HG03442 (cell line): ENCODE measurements around the gene KLHL13.
"Not testable (repeated sequence)": the region's sequence is repeated elsewhere in the genome, so short reads cannot be mapped to it uniquely, and the experiment has no call there.

ENCODE experiments used
- ATAC-seq: cut with Tn5 transposase; IDR thresholded peaks from one replicate; pipeline ENCODE4 v1.9.1; 2021; ENCODE audit warnings: mild to moderate bottlenecking, moderate library complexity; ENCODE audit not compliant: unreplicated experiment

The KLHL13 gene

DNA sequence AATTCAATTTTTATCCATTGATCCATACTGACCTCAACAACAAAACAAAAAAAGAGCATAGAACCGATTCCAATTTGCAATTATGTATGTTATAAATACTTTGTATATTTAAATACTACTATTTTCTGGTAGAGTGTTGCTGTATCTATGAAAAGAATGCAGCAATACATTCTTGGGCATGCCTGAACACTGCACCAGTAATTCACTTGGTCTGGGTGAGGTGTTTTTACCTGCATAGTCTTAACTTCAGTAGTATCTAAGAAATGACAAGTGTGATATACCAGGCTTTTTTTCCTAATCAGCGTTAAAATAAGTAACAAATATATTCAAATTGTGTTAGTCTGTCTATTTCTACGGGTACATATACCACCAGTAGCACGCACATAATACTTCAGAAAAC, 120.2 kb downstream of the KLHL13 start:
- no peak for ATAC-seq

DNA sequence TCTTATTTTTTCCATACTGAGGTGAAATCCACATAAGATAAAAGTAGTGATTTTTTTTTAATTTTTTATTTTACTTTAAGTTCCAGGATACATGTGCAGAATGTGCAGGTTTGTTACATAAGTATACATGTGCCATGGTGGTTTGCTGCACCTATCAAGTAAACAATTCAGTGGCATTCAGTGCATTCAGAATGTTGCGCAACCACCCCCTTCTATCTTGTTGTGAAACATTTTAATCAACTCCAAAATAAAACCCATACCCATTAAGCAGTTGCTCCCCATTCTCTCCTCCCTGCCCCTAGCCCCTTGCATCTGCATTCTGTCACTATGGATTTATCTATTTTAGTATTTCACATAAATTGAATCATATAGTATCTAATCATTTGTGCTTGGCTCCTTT, 121.2 kb downstream of the KLHL13 start:
- ATAC-seq, result no peak

DNA sequence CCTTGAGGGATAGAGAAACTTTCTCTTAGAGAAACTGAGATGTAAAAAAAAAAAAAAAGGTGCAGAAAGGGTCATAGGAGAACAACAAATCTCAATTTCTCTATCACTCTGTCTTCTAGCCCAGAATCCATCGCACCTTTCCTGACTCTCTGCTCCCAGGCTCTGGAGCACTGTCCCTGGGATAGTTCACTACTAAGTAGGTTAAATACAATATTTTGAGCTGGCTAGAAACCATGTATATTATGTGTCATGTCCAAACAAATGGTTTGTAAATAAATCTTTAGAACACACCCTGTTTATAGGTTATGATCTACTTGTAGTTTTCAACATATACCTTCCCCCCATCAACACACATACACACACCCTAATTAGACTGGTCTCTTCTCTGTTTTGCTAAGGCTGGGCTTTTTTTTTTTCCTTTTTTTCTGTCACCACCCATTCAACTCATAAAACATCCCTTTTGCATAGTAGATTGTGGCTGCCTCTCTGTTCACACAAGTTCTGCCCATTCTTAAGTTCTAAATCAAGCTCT, 124.4 kb downstream of the KLHL13 start:
- ATAC-seq, result no peak

DNA sequence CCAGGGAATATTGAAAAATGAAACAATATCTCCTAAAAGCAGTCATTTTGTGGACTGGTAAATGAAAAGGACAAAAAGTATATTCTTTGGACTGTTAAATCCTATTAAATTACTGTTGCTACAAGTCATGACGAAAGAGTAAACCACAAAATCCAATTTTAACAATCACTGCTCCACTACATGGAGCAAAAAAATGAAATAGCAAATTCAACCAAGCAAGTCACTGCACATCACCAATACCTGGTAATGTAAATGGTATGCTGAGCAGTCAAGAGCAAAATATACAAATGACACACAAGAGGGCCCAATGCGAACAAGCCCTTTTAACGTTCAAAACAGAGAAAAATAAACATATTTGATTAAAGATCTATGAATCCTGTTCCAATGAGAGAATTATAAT, 126.2 kb downstream of the KLHL13 start:
- no peak for ATAC-seq

DNA sequence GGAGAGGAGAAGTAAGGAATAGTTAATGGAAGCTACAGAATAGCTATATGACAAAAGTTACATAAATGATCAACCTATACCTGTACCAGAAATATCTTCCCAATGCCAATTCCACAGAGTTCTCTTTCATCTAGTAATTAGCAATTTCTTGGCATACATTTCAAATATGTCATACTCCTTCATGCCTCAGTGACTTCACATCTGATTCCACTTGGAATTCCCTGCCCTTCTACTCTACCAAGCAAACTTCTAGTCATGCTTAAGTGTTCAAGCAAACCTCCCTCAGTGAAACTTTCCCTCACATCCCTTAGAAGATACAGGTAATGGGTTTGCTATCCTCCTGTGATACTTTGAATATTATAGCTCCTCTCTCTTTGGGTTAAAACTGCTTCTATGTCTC, 127.1 kb downstream of the KLHL13 start:
- ATAC-seq, result no peak

DNA sequence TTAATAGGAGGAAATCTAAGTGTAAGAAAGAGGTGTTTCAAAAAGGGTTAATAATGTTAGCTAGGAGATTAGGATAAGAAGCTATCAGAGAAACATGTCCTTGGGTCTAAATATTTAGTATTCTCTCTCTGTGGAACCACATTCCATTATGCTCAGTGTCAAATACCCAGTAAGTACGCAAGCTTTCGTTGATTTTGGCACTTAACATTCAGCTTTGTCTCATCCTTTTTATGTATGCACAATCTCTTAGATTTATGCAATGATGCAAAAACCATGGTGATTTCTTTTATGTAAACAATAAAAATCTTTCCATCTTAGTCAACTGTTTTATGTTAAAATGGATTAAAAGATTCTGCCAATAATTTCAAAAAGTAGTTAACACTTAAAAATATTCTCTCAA, 129.2 kb downstream of the KLHL13 start:
- no peak for ATAC-seq

DNA sequence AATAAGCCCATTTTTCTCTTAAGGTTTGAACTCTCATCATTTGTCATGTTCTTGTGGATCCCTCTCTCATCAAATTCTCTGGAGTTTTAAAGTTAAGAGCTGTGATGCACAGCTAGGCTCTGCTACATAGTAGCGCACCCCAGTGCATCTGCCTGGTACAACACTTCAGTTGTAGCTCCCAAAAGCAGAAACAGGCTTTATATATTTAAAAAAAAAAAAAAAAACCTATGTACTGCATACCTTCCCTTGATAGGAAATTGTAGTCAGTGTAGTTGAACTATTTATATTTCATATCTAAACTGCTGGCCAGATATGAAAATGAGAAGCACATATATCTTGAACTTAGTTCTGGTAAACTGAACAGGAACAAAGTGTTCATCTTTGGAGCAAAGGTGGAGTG, 131.4 kb downstream of the KLHL13 start:
- ATAC-seq, result no peak

DNA sequence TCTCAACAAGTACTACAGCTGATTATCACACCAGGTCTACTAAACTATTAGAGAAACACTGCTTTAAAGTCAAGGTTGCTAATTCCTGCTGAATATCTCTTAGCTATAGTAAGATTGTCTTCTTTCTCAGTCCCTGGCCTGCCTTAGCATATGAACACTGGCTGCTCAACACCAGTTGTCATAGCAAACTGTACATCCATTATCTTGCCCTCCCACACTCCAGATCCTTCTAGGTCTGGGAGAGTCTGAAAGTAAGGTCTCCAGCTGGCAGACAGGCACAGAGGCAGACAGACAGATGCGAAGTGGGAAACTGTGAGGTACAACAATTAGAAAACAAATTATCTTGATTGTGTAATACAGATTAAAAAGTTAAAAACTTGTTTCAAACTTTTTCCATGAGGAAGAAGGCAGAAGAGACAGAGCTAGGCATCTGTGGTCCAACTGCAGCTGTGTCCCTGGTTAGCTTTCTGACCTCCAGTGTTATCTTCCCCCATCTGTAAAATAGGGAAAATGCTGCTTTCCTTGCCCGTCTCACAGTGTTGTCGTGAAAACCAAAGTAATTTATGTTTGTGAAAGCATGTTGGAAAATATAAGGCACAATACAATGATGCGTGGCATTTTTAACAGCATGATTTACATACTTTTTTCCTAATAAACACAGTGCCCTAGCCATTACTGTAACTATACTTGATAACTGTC, 133.8 kb downstream of the KLHL13 start:
- no peak for ATAC-seq

DNA sequence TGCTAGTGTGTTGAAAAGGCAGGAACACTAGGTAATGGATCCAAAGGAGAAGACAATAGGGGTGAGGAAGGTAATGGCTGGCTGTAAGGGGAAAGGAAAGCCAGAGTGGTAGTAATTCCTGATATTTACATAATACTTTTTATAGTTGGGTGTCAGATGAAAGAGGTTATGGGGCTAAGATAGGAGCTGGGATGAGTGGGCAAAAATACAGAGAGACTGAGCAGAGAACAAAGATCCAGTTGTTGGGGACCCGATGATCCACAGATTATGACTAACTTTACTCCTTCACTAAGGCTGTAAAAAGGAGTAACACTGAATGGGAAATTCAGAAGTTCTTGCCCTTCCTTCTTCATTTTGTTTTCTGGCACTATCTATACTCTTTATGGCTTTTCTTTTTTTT, 138.2 kb downstream of the KLHL13 start:
- ATAC-seq, result no peak

DNA sequence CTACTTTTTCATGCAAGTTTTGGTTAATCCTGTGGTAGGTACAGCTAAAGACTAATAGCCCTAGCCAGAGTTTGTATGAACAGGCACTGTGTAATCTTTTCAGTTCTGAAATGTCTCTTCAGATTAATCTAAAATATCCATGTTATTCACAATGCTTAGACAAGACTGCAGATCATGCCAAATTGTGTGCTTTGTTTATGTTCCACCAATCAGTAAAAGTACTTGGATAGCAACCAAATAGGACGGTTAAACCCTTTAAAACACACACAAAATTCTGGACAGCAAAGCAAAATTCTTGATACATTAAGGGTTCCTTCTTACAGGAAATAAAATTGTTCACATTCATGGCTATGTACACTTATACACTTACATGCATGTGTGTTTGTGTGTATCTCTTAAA, 139.1 kb downstream of the KLHL13 start:
- ATAC-seq, result no peak

DNA sequence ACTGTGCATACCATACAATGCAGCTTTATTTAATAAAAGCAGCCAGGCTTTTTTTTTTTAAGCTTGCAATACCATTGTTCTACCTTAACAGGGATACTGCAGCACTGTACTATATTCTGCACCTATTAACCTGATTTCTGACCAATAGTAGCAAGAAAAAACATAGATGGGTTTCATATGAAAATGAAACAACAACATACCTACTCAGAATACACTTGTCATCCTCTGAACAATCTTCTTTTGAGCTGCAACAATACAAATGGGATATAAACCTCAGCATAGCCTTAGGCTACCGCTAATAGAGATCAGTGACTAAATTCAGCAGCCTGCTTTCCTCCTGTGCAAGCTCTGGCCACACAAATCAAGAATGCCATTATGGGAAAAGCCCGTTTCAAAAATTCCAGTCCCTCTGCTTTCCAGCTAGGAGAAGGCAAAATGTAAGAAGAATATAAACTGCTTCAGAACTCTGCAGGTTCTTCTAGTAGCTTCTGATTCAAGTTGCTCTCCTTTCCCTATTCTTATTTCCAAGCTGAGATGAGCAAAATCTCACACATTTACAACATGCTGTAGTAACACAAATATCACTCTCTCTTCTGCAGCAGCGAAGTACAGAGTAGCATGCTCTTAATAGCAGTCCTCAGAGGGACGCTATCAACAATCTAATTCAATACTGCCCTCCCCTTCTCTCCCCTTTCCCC, 143.4 kb downstream of the KLHL13 start:
- ATAC-seq, result no peak

DNA sequence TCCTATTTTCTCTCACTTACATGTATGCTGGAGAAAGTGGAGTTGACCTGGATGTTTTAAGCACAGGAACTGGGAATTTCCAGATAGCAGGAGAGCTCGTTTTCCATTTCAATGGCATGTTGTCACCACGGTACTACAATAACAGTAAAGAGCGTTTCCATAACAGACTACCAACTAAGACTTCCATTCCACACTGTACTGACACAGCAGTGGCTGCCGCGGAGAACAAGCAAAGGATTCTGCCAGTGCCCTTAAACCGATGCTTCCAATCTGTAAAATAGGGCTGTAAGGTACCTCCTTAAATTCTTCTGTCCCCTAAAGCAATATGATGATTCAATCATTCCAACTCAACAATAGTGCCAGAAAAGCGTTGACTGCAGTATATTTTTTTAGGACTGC, 143.9 kb downstream of the KLHL13 start:
- no peak for ATAC-seq

DNA sequence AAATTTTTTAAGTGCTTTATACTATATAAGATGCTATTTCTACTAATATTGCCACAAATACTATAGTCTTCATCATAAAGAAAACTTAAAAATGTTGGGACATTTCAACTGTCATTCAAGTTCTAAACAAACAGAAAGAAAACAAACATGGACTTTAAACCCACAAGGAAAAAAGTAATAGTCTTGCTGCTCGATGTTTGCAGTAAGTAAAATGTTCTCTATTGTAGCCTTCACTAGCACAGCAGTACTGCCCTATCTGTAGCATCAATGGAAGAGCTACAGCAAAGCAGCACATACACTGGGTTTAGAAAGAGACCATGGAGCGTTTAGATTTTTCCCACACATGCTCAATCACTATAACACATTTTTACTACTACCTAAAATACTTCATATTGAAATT, 146.8 kb downstream of the KLHL13 start:
- ATAC-seq, result no peak

DNA sequence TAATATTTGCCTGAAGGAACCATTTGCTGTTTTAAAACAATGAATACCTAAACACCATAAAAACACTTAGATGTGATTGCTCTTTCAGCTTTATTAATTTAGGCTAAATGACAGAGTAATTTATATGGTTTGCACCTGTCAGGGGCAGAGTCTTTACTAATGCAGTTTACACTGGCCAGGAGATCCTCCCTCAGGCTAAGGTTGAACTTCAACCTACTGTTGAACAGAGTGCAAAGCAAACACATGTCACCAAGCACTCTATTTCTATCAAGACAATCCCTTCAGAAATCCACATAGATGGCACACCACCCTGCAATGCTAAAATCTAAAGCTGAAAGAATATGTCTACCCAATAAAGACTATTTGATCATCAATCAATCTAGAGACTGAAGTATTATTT, 147.3 kb downstream of the KLHL13 start:
- no peak for ATAC-seq

DNA sequence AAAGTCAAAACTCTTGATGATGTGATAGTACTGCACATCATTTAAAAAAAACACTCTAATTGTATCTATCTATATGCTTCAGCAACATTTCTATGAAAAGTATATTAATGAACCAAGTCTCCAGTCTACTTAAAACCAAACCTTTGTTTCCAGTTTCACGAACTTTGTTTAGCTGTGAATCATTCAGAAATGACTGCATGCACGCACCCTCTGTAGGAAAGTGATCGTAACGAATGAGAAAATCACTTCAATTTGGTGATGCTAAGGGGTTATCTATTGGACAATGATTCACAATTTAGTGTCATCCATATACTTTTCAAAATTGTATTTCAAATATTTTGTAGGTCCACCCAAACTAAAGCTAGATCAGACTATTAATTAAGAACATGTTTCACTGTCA, 157.6 kb downstream of the KLHL13 start:
- no peak for ATAC-seq

DNA sequence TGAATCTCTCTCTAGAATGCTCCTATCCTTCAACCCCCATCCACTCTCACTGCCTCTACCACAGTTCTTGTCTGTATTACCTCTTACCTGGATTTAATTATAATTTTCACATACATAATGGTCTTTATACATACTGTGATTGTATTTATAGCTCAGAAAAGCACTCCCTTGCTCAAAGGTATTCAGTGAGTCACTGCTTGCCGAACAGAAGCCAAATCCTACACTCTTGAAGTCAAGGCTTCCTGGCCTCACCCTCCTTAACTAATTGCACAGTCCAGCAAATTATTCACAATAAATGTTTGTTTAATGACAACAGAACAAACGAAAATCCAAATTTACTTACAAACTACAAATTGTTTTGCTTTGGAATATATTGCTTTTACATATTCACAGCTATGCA, 159.5 kb downstream of the KLHL13 start:
- no peak for ATAC-seq

DNA sequence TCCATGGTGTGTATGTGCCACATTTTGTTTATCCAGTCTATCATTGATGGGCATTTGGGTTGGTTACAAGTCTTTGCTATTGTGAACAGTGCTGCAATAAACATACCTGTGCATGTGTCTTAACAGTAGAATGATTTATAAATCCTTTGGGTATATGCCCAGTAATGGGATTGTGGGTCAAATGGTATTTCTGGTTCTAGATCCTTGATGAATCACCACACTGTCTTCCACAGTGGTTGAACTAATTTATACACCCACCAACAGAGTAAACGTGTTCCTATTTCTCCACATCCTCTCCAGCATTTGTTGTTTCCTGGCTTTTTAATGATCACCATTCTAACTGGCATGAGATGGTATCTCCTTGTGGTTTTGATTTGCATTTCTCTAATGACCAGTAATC, 177.3 kb downstream of the KLHL13 start:
- ATAC-seq, result not testable (repeated sequence)

DNA sequence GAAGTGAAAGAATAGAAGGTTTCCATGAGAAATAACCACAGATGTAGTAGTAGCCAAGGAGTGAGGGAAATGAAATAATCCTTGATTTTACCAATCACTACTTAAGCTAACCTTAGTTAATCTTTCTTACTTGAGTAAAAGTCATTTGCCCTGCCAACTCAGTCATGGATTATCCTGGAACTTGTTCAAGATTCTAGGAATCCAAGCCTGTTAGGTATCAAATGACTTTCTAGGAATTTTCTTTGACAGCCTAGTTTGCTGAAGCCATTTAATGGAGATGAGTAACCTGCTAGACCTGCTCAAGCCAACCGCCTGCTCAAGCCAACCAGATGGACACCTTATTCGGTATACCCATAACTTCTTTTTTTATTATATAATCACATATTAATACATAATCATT, 180.5 kb downstream of the KLHL13 start:
- no peak for ATAC-seq

DNA sequence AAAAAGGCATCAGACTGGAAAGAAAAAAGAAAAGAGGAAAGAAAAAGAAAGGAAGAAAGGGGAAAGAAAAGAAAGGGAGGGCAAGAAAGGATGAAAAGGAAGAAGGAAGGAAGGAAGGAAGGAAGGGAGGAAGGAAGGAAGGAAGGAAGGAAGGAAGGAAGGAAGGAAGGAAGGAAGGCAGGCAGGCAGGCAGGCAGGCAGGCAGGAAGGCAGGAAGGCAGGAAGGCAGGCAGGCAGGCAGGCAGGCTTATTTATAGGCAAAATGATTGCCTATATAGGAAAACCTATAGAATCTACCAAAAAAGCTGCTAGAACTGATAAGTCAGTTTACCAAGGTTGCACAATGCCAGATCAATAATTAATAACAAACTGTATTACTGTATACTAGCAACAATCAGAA, 186.5 kb downstream of the KLHL13 start:
- not testable (repeated sequence) for ATAC-seq

DNA sequence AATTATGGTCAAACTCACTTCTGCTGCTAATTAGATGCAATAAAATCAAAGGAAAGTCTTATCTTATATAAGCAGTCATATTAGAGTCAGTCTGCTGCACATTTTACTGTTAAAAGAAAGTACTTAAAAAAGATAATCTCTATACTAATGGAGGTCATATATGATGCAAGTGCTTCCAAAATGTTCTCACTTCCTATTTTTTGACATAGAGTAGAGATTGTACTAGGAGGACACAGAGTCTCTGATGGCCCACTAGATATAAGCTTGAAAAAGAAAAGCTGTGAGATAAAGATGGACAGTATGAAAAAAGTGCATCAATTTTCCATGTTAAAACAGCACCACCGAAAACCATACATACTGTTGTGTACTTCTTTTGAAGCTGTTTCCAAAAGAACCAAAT, 196.9 kb downstream of the KLHL13 start:
- no peak for ATAC-seq

DNA sequence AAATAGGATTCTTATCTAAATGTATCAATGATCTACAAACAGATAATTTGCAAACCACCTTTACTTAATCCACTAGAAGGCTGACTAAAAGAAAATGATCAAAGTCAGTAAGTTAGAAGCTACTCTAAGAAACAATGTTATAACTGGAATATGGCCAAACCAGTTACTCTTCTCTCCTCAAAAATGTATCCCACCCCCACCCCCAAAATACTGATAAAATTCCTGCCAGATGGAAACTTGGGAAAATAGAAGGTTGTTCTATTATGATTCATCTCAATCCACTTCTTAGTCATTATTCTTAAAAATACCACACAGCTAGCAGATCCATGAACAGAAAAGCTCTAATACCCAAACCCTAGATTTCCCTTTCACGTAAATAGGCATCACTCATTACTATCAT, 206.4 kb downstream of the KLHL13 start:
- no peak for ATAC-seq

DNA sequence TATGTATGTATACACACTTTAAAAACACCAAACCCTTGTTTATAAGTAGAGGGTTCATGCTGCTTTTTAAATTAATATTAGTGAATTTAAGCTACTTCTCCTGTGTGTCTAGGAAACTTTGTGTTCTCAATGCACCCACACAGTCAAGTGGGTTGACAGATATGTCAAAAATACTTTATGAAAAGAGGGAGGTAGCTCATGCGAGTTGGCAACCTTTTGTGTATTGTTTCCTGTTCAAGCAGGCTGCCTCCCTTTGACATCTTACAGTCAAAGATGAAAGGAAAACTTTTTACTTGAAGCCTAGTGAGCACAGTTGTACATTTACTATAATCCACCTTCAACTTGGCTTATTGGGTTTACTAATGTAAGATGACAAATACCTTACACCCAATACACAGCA, 218.4 kb downstream of the KLHL13 start:
- ATAC-seq, result no peak

DNA sequence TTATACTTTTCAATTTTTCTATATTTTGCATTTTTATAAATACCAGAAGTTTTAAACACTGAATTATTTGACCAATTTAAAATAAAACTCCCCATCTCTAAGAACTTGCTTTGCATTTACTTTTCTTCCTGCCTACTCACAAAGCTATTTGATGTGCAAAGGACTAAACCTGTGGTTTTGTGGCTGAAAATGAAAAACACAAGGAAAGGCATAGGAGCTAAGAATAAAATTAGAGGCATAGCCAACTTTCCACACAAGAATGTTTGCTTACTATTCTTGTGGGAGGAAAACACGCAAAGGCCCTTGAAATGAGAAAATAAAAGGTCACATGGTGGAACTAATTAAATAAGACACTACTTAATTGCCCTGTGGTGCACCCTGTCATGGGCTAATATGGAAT, 221.2 kb downstream of the KLHL13 start:
- ATAC-seq, result no peak
